Measurements from ENCODE around the gene MGAT4C.

- TF ChIP-seq CTCF (conservative IDR thresholded peaks at IDR 0.05; ENCODE audit: low read depth, low read length) (no peak), EZH2 (IDR thresholded peaks at IDR 0.05; ENCODE audit: borderline replicate concordance, low read depth, low read length, poor library complexity, severe bottlenecking) (no peak)
Observed at GRCh38 chr12:86233126-86233525, 23.1 kb downstream of the MGAT4C start.
